ENCODE results near the gene PDE3B. TPM values are rescaled to one million over a fixed set of nuclear protein-coding genes. Genes with fewer than 3 reads are reported as not detected.

Gene PDE3B
- total and polyA plus RNA-seq, 2 of the 4 experiments (the other 2 are of a cell fraction): 0.21 to 1.3 TPM

GRCh38 chr11:14609902-14610301 lies 33.7 kb upstream of the PDE3B start:
- H2BK5ac ChIP-seq (ENCODE audit: low read depth, low read length, poor library complexity, severe bottlenecking): no peak overlapping the region
- no peak overlapping the region for H3K4me2 ChIP-seq (ENCODE audit: low read depth, low read length)
- H3K9me3 ChIP-seq (ENCODE audit: control insufficient read depth, insufficient read depth, low read length): no peaks in the 10 kb centered on the region
- H3K36me3 ChIP-seq (ENCODE audit: control insufficient read depth, insufficient read depth, low read length): no peaks in the 10 kb centered on the region
- H3K4me3 ChIP-seq (ENCODE audit: insufficient read depth, low read depth, low read length): no peak overlapping the region
- no peak overlapping the region for H3K56ac ChIP-seq (ENCODE audit: extremely low read depth, insufficient read depth, low read length)
- no peaks in the 10 kb centered on the region for H3K4me1 ChIP-seq (ENCODE audit: control insufficient read depth, insufficient read depth, low read length)
- H4K5ac ChIP-seq (ENCODE audit: low read depth, low read length): no peak overlapping the region
- no peak overlapping the region for H2AFZ ChIP-seq (replicated peaks; ENCODE audit: low read length, poor library complexity)
- H3K79me1 ChIP-seq (ENCODE audit: low read depth in 1 of 2, low read length in 2 of 2): no peaks in the 10 kb centered on the region
- no peak overlapping the region for H3K14ac ChIP-seq (replicated peaks; ENCODE audit: low read depth, low read length)
- no peak overlapping the region for H2BK15ac ChIP-seq (ENCODE audit: low read depth, low read length)
- TF ChIP-seq MAFK (IDR thresholded peaks at IDR 0.05; ENCODE audit: low read depth, low read length): no peak
- TF ChIP-seq POLR2A (IDR thresholded peaks at IDR 0.05; ENCODE audit: low read depth, low read length): no peak
- TF ChIP-seq SMC3 (IDR thresholded peaks at IDR 0.05; ENCODE audit: low read depth, low read length): no peak
- TF ChIP-seq FOS (IDR thresholded peaks at IDR 0.05; ENCODE audit: low read depth, low read length): no peak
- no peak for TF ChIP-seq RFX5 (IDR thresholded peaks at IDR 0.05; ENCODE audit: low read depth, low read length)
- no peak for TF ChIP-seq RCOR1 (IDR thresholded peaks at IDR 0.05; ENCODE audit: insufficient replicate concordance, low read length)
- no peak for TF ChIP-seq MXI1 (IDR thresholded peaks at IDR 0.05; ENCODE audit: borderline replicate concordance, low read depth, low read length)
- no peak for TF ChIP-seq CTCF (conservative IDR thresholded peaks at IDR 0.05; ENCODE audit: low read depth, low read length)
- TF ChIP-seq MAZ (IDR thresholded peaks at IDR 0.05; ENCODE audit: borderline replicate concordance, low read depth, low read length): no peak
- TF ChIP-seq CEBPB (IDR thresholded peaks at IDR 0.05; ENCODE audit: low read depth, low read length): no peak
- H4K91ac ChIP-seq (ENCODE audit: insufficient read depth, low read depth, low read length): no peak overlapping the region
- no peak overlapping the region for H3K23ac ChIP-seq (ENCODE audit: low read depth, low read length)
- no peak overlapping the region for H2BK120ac ChIP-seq (ENCODE audit: low read depth, low read length)
- WGBS, 2 experiments (ENCODE audit: extremely low coverage in 2 of 2, insufficient read length in 1 of 2): 100% methylated on average over 1 of the region's 1 CpG; no CpG with 5 or more reads in 1 of the 2 experiments
- CTCF ChIA-PET: no interaction called here
- no peak overlapping the region for H3K27ac ChIP-seq (ENCODE audit: insufficient read depth, low read length)
- H3K4ac ChIP-seq (ENCODE audit: low read depth, low read length): no peak overlapping the region
- no peaks in the 10 kb centered on the region for H3K27me3 ChIP-seq (ENCODE audit: control insufficient read depth, insufficient read depth, low read length)
- H2AK9ac ChIP-seq (replicated peaks; ENCODE audit: low read depth, low read length, poor library complexity): no peak overlapping the region
- dilution Hi-C loops (cut with HindIII; ENCODE audit: low sequenced_read_pairs, unreplicated experiment): no loop called here
- no peak overlapping the region for H3K9ac ChIP-seq (ENCODE audit: low read depth, low read length)
- in situ Hi-C loops (cut with MboI; ENCODE audit: low sequenced_read_pairs): no loop called here
- no peak overlapping the region for H3K18ac ChIP-seq (ENCODE audit: low read depth, low read length)
- H4K8ac ChIP-seq (ENCODE audit: low read depth in 2 of 2, low read length in 2 of 2): no peak overlapping the region
- intact Hi-C loops (cut with micrococcal nuclease): no loop called here
- H2BK20ac ChIP-seq (ENCODE audit: low read depth, low read length): no peak overlapping the region
- no peak overlapping the region for H2AK5ac ChIP-seq (ENCODE audit: low read depth, low read length)
- POLR2A ChIA-PET (ENCODE audit: unreplicated experiment): no interaction called here
- no peaks in the 10 kb centered on the region for H4K20me1 ChIP-seq (ENCODE audit: insufficient read depth, low read length)
- DNase-seq (no peak), ATAC-seq (ENCODE audit: low read depth) (no peak)
- no TSS peak for BruUV-seq (replicated peaks)
- no peaks in the 10 kb centered on the region for H3K9me1 ChIP-seq (ENCODE audit: insufficient read depth, low read length)

Measured in IMR-90 (cell line).